ENCODE results near the gene DCUN1D3.

GRCh38 chr16:20822521-20823325 lies 77.4 kb downstream of the DCUN1D3 start:
- TF ChIP-seq CTCF (IDR thresholded peaks at IDR 0.05) (no peak), POLR2A (IDR thresholded peaks at IDR 0.05) (no peak), EP300 (IDR thresholded peaks at IDR 0.05) (no peak)
